GM23338 (cell line): Measurements from ENCODE around the gene BCO1.

ENCODE experiments used
- CREB1 ChIP-seq: fragments of 250-450 bp; sonication (Bioruptor Pico); IDR thresholded peaks from 2 replicates; pipeline ENCODE4 v1.5.0; 2020; ENCODE audit warnings: low read depth, mild to moderate bottlenecking, moderate library complexity
- ETS1 ChIP-seq: IDR thresholded peaks from 2 replicates; pipeline ENCODE4 v1.6.1; 2016; ENCODE audit warnings: antibody characterized with exemption
- EZH2 ChIP-seq: fragments of 200-600 bp; sonication (generic); IDR thresholded peaks from one replicate; pipeline ENCODE4 v1.8.0; 2017; ENCODE audit warnings: antibody characterized with exemption, mild to moderate bottlenecking, low read depth; ENCODE audit not compliant: unreplicated experiment
- EZH2phosphoT487 ChIP-seq: fragments of 200-600 bp; sonication (generic); IDR thresholded peaks from one replicate; pipeline ENCODE4 v1.8.1; 2018; ENCODE audit warnings: antibody characterized with exemption; ENCODE audit not compliant: unreplicated experiment
- JUNB ChIP-seq: IDR thresholded peaks from one replicate; pipeline ENCODE4 v1.6.1; 2016; ENCODE audit warnings: antibody characterized with exemption; ENCODE audit not compliant: unreplicated experiment
- POLR2AphosphoS5 ChIP-seq: IDR thresholded peaks from 2 replicates; pipeline ENCODE4 v1.6.1; 2016; ENCODE audit warnings: antibody characterized with exemption, low read depth
- REST ChIP-seq: IDR thresholded peaks from one replicate; pipeline ENCODE4 v1.6.1; 2018; ENCODE audit warnings: antibody characterized with exemption; ENCODE audit not compliant: unreplicated experiment
- STAT1 ChIP-seq: IDR thresholded peaks from one replicate; pipeline ENCODE4 v1.6.1; 2016; ENCODE audit warnings: antibody characterized with exemption; ENCODE audit not compliant: unreplicated experiment
- ZNF114 ChIP-seq: fragments of 250-450 bp; sonication (Bioruptor Pico); IDR thresholded peaks from 2 replicates; pipeline ENCODE4 v1.5.0; 2020; ENCODE audit warnings: mild to moderate bottlenecking, moderate library complexity
- ZNF331 ChIP-seq: fragments of 250-450 bp; sonication (Bioruptor Pico); IDR thresholded peaks from 2 replicates; pipeline ENCODE4 v1.5.0; 2020; ENCODE audit warnings: low read depth, mild to moderate bottlenecking, moderate library complexity
- TF ChIP-seq, protein P1 (sequence below), 2 experiments: fragments of 200-600 bp in 1 of 2; sonication (generic) in 1 of 2; conservative IDR thresholded peaks; 2 replicates each; pipeline versions ENCODE4 v1.5.1 to v1.6.1; 2016 to 2017; ENCODE audit warnings: antibody characterized with exemption in 2 of 2, low read depth in 2 of 2, mild to moderate bottlenecking in 2 of 2, moderate library complexity in 1 of 2

DNA sequence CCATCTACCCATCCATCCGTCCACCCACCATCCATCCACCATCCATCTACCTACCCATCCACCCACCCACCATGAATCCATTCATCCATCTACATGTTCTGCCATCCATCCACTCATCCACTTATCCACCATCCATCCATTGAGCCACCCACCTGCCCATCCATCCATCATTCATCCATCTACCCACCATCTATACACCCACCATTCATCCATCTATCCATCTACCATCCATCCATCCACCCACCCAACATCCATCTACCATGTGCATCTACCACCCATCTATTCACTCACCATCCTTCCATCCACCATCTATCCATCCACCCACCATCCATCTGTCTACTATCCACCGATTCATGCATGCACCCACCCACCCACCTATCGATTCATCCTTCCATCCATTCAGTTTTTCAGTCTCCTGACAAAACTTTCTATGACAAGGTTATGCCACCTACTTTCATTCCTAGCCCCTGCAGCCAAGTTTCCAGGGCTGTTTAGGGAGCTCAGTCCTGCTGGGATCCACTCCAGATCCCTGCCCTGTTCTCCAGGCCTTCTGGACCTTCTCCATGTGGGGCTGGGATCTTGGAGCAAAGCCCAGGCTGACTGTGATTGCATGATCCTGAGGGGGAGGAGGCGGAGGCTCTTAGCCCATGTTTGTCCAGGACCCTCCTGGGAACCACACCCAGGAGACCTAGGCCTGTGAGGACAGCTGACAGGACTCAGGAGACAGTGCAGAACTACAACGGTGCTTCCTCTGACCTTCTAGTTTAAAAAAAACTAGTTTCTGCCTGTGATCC is 27.4 kb downstream of the BCO1 start:
- TF ChIP-seq, protein P1, sequence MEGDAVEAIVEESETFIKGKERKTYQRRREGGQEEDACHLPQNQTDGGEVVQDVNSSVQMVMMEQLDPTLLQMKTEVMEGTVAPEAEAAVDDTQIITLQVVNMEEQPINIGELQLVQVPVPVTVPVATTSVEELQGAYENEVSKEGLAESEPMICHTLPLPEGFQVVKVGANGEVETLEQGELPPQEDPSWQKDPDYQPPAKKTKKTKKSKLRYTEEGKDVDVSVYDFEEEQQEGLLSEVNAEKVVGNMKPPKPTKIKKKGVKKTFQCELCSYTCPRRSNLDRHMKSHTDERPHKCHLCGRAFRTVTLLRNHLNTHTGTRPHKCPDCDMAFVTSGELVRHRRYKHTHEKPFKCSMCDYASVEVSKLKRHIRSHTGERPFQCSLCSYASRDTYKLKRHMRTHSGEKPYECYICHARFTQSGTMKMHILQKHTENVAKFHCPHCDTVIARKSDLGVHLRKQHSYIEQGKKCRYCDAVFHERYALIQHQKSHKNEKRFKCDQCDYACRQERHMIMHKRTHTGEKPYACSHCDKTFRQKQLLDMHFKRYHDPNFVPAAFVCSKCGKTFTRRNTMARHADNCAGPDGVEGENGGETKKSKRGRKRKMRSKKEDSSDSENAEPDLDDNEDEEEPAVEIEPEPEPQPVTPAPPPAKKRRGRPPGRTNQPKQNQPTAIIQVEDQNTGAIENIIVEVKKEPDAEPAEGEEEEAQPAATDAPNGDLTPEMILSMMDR (conservative IDR thresholded peaks at IDR 0.05; ENCODE audit: low read depth in 2 of 2): no peak
- TF ChIP-seq EZH2 (no peak), CREB1 (no peak), JUNB (no peak), REST (no peak), POLR2AphosphoS5 (no peak), ZNF331 (CRISPR knock-in tag) (no peak), ZNF114 (CRISPR knock-in tag) (no peak), EZH2phosphoT487 (no peak), STAT1 (no peak), ETS1 (no peak)
